ENCODE results near the gene POLDIP3. TPM values are rescaled to one million over a fixed set of nuclear protein-coding genes. Genes with fewer than 3 reads are reported as not detected.

The POLDIP3 gene
- total and polyA plus RNA-seq, 2 donors (not counting 1 experiment from before 2014, with no cell fraction given), result 28.2 to 31.0 TPM

GRCh38 chr22:42655693-42656092, 41.0 kb upstream of the POLDIP3 start:
- Histone ChIP-seq H3K9ac (ENCODE audit: insufficient read depth, low read length) (no peak overlapping the region), H3K4me1 (ENCODE audit: control insufficient read depth, extremely low read depth, insufficient read depth, low read length) (no peaks in the 10 kb centered on the region), H3K36me3 (ENCODE audit: control insufficient read depth, insufficient read depth, low read length) (no peaks in the 10 kb centered on the region), H2AFZ (ENCODE audit: low read length) (no peak overlapping the region), H3K4me2 (ENCODE audit: extremely low read depth, insufficient read depth, low read length) (no peak overlapping the region), H3K79me2 (ENCODE audit: control insufficient read depth, insufficient read depth, low read length) (no peaks in the 10 kb centered on the region), H4K20me1 (ENCODE audit: control insufficient read depth, extremely low read depth, insufficient read depth, low read length) (no peaks in the 10 kb centered on the region), H3K27me3 (ENCODE audit: control insufficient read depth, insufficient read depth, low read length) (no peaks in the 10 kb centered on the region), H3K4me3 (replicated peaks in 1 of 4; ENCODE audit: control extremely low read depth in 1 of 4, insufficient read depth in 1 of 4, low read depth in 3 of 4, low read length in 4 of 4) (no peak overlapping the region), H3K27ac (ENCODE audit: insufficient read depth, low read length) (no peak overlapping the region), H3K9me3 (ENCODE audit: control insufficient read depth, insufficient read depth, low read depth, low read length) (no peaks in the 10 kb centered on the region)
- TF ChIP-seq EZH2 (IDR thresholded peaks at IDR 0.05; ENCODE audit: low read length, missing control alignments), result no peak
- DNase-seq (ENCODE audit: low read depth in 2 of 2), result no peak

DNA sequence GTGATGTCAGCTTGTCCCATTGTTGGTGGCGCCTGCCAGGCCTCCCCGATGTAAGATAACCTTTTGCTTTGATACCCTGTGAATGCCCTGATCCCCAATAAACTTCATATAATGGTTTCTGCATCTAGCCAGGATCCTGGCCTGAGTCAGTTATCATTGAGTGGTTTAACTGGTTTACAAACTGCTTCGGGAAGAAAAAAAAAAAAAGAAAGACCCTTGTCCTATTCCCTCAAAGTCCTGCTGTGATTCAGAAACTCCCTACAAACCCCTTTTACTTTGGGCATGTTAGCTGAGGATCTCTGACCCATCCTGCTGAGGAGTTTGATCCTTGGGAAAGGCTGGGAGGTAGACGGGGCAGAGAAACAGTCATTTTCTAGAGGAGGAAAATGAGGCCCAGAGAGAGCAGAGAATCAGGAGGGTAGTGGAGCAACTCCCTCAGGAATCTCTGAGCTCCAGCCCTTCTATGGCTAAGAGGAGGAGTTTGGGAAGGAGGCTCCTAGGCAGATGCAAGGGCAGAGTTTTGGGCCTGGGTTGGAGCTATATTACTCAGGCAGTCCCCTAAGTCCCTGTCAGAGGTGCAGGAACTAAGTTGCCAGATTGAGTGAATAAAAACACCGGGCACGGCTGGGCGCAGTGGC, 39.9 kb upstream of the POLDIP3 start:
- TF ChIP-seq, protein P1, sequence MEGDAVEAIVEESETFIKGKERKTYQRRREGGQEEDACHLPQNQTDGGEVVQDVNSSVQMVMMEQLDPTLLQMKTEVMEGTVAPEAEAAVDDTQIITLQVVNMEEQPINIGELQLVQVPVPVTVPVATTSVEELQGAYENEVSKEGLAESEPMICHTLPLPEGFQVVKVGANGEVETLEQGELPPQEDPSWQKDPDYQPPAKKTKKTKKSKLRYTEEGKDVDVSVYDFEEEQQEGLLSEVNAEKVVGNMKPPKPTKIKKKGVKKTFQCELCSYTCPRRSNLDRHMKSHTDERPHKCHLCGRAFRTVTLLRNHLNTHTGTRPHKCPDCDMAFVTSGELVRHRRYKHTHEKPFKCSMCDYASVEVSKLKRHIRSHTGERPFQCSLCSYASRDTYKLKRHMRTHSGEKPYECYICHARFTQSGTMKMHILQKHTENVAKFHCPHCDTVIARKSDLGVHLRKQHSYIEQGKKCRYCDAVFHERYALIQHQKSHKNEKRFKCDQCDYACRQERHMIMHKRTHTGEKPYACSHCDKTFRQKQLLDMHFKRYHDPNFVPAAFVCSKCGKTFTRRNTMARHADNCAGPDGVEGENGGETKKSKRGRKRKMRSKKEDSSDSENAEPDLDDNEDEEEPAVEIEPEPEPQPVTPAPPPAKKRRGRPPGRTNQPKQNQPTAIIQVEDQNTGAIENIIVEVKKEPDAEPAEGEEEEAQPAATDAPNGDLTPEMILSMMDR (conservative IDR thresholded peaks at IDR 0.05 in 1 of 2, IDR thresholded peaks at IDR 0.05 in 1 of 2; ENCODE audit: low read depth in 1 of 2, low read length in 2 of 2), result no peak
- TF ChIP-seq EZH2 (IDR thresholded peaks at IDR 0.05; ENCODE audit: low read length, missing control alignments), result no peak
- DNase-seq (ENCODE audit: low read depth in 2 of 2), result no peak
- no peak overlapping the region for H2AFZ ChIP-seq (ENCODE audit: low read length)
- no peaks in the 10 kb centered on the region for H3K27me3 ChIP-seq (ENCODE audit: control insufficient read depth, insufficient read depth, low read length)
- no peaks in the 10 kb centered on the region for H3K9me3 ChIP-seq (ENCODE audit: control insufficient read depth, insufficient read depth, low read depth, low read length)
- no peaks in the 10 kb centered on the region for H3K79me2 ChIP-seq (ENCODE audit: control insufficient read depth, insufficient read depth, low read length)
- H3K4me3 ChIP-seq (replicated peaks in 1 of 4; ENCODE audit: control extremely low read depth in 1 of 4, insufficient read depth in 1 of 4, low read depth in 3 of 4, low read length in 4 of 4), result no peak overlapping the region
- H3K4me2 ChIP-seq (ENCODE audit: extremely low read depth, insufficient read depth, low read length), result no peak overlapping the region
- H3K9ac ChIP-seq (ENCODE audit: insufficient read depth, low read length), result no peak overlapping the region
- no peak overlapping the region for H3K27ac ChIP-seq (ENCODE audit: insufficient read depth, low read length)
- H3K36me3 ChIP-seq (ENCODE audit: control insufficient read depth, insufficient read depth, low read length), result no peaks in the 10 kb centered on the region
- H4K20me1 ChIP-seq (ENCODE audit: control insufficient read depth, extremely low read depth, insufficient read depth, low read length), result no peaks in the 10 kb centered on the region
- H3K4me1 ChIP-seq (ENCODE audit: control insufficient read depth, extremely low read depth, insufficient read depth, low read length), result no peaks in the 10 kb centered on the region

GRCh38 chr22:42653999-42654398, 39.3 kb upstream of the POLDIP3 start:
- Histone ChIP-seq H4K20me1 (ENCODE audit: control insufficient read depth, extremely low read depth, insufficient read depth, low read length) (no peaks in the 10 kb centered on the region), H3K4me3 (replicated peaks in 1 of 4; ENCODE audit: control extremely low read depth in 1 of 4, insufficient read depth in 1 of 4, low read depth in 3 of 4, low read length in 4 of 4) (no peak overlapping the region), H3K9me3 (ENCODE audit: control insufficient read depth, insufficient read depth, low read depth, low read length) (no peaks in the 10 kb centered on the region), H2AFZ (ENCODE audit: low read length) (no peak overlapping the region), H3K27ac (ENCODE audit: insufficient read depth, low read length) (no peak overlapping the region), H3K4me1 (ENCODE audit: control insufficient read depth, extremely low read depth, insufficient read depth, low read length) (no peaks in the 10 kb centered on the region), H3K79me2 (ENCODE audit: control insufficient read depth, insufficient read depth, low read length) (no peaks in the 10 kb centered on the region), H3K27me3 (ENCODE audit: control insufficient read depth, insufficient read depth, low read length) (no peaks in the 10 kb centered on the region), H3K36me3 (ENCODE audit: control insufficient read depth, insufficient read depth, low read length) (no peaks in the 10 kb centered on the region), H3K9ac (ENCODE audit: insufficient read depth, low read length) (no peak overlapping the region), H3K4me2 (ENCODE audit: extremely low read depth, insufficient read depth, low read length) (no peak overlapping the region)
- TF ChIP-seq, protein P1 (conservative IDR thresholded peaks at IDR 0.05 in 1 of 2, IDR thresholded peaks at IDR 0.05 in 1 of 2; ENCODE audit: low read depth in 1 of 2, low read length in 2 of 2), result no peak
- no peak for TF ChIP-seq EZH2 (IDR thresholded peaks at IDR 0.05; ENCODE audit: low read length, missing control alignments)
- DNase-seq (ENCODE audit: low read depth in 2 of 2), result no peak
